ENCODE data around the gene PIGU. TPM values are rescaled to one million over a fixed set of nuclear protein-coding genes. Genes with fewer than 3 reads are reported as not detected.
"Not testable (repeated sequence)": the region's sequence is repeated elsewhere in the genome, so short reads cannot be mapped to it uniquely, and the experiment has no call there.

Gene PIGU
- total RNA-seq, 1 experiment from 2014 or later = 24.4 TPM

GRCh38 chr20:34525342-34525708 lies 151.6 kb downstream of the PIGU start:
- H3K27me3 ChIP-seq (replicated peaks) = no peaks in the 10 kb centered on the region
- no peaks in the 10 kb centered on the region for H3K9me3 ChIP-seq (replicated peaks)
- H3K4me1 ChIP-seq (replicated peaks) = peaks cover 52% of the 10 kb centered on the region
- H3K27ac ChIP-seq = peak overlapping the region; percentile 57
- no peak for DNase-seq (ENCODE audit: low read depth in 1 of 2, low spot score in 2 of 2)
- H3K4me3 ChIP-seq = no peak overlapping the region
- H3K36me3 ChIP-seq = peaks cover 56% of the 10 kb centered on the region

- Histone ChIP-seq H3K4me1 (replicated peaks) (peaks cover 52% of the 10 kb centered on the region), H3K9me3 (replicated peaks) (no peaks in the 10 kb centered on the region), H3K27me3 (replicated peaks) (no peaks in the 10 kb centered on the region), H3K4me3 (no peak overlapping the region), H3K36me3 (peaks cover 54% of the 10 kb centered on the region), H3K27ac (peak overlapping the region; percentile 77)
- DNase-seq (ENCODE audit: low read depth in 1 of 2, low spot score in 2 of 2) = no peak
Observed at GRCh38 chr20:34524426-34524825, 152.5 kb downstream of the PIGU start.

DNA sequence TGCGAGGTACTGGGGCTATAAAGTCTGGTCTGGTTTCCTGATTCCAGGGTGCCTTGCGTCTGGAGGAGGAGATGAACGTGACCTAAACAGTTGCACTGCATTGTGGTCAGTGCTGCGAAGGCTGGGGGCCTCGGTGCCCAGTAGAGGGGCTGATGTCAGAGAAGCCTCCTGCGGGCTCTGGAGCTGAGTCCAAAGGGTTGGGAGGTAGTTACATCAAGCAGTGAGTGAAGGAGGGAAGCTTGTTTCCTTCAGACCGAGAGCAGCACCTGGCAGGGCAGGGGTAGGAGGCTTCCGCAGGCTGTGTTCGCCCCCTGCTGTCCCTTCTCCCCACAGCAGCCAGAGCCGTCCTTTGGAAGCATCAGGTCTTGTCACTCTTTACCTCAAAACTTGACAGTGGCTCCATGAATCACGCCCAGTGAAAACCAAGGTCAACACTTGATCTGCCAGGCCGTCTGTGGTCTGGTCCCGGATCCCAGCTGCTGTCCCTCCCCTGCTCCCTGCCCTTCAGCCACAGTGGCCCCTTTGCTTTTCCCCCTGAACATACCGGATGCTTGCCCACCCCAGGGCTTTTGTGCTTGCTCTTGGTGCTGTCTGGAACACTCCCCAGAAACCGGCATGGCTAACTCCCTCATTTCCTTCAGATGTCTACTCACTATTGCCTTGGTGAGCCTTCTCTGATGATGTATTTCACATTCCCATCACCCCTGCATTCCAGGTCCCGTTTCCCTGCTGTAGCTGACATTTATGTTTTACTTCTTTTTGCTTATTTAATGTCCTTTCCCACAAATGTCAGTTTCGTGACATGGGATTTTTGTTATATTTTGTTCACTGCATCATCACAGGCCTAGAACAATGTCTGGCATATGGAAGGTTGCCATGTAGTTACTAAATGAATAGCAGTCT lies 153.7 kb downstream of the PIGU start:
- peaks cover 46% of the 10 kb centered on the region for H3K36me3 ChIP-seq
- no peak overlapping the region for H3K4me3 ChIP-seq
- no peaks in the 10 kb centered on the region for H3K9me3 ChIP-seq (replicated peaks)
- DNase-seq (ENCODE audit: low read depth in 1 of 2, low spot score in 2 of 2) = peak; percentile 79 to 83
- H3K27ac ChIP-seq = peak overlapping the region; percentile 77
- H3K4me1 ChIP-seq (replicated peaks) = peaks cover 48% of the 10 kb centered on the region
- H3K27me3 ChIP-seq (replicated peaks) = no peaks in the 10 kb centered on the region

GRCh38 chr20:34519841-34520240 lies 157.1 kb downstream of the PIGU start:
- not testable (repeated sequence) for H3K4me3 ChIP-seq; H3K9me3 ChIP-seq (replicated peaks); H3K27me3 ChIP-seq (replicated peaks); DNase-seq (ENCODE audit: low read depth in 1 of 2, low spot score in 2 of 2); H3K27ac ChIP-seq
- H3K36me3 ChIP-seq = peaks cover 44% of the 10 kb centered on the region
- peaks cover 39% of the 10 kb centered on the region for H3K4me1 ChIP-seq (replicated peaks)

- not testable (repeated sequence) for DNase-seq (ENCODE audit: low read depth in 1 of 2, low spot score in 2 of 2); H3K4me3 ChIP-seq; H3K9me3 ChIP-seq (replicated peaks); H3K27ac ChIP-seq; H3K27me3 ChIP-seq (replicated peaks)
- peaks cover 29% of the 10 kb centered on the region for H3K4me1 ChIP-seq (replicated peaks)
- H3K36me3 ChIP-seq = peaks cover 37% of the 10 kb centered on the region
Observed at GRCh38 chr20:34518863-34519262, 158.0 kb downstream of the PIGU start.

GRCh38 chr20:34517114-34517505 lies 159.8 kb downstream of the PIGU start:
- H3K27me3 ChIP-seq (replicated peaks) = no peaks in the 10 kb centered on the region
- no peak for DNase-seq (ENCODE audit: low read depth in 1 of 2, low spot score in 2 of 2)
- H3K9me3 ChIP-seq (replicated peaks) = no peaks in the 10 kb centered on the region
- peak overlapping the region; percentile 89 for H3K27ac ChIP-seq
- H3K4me1 ChIP-seq (replicated peaks) = peaks cover 13% of the 10 kb centered on the region
- peaks cover 31% of the 10 kb centered on the region for H3K36me3 ChIP-seq
- H3K4me3 ChIP-seq = peak overlapping the region; percentile 79

DNA sequence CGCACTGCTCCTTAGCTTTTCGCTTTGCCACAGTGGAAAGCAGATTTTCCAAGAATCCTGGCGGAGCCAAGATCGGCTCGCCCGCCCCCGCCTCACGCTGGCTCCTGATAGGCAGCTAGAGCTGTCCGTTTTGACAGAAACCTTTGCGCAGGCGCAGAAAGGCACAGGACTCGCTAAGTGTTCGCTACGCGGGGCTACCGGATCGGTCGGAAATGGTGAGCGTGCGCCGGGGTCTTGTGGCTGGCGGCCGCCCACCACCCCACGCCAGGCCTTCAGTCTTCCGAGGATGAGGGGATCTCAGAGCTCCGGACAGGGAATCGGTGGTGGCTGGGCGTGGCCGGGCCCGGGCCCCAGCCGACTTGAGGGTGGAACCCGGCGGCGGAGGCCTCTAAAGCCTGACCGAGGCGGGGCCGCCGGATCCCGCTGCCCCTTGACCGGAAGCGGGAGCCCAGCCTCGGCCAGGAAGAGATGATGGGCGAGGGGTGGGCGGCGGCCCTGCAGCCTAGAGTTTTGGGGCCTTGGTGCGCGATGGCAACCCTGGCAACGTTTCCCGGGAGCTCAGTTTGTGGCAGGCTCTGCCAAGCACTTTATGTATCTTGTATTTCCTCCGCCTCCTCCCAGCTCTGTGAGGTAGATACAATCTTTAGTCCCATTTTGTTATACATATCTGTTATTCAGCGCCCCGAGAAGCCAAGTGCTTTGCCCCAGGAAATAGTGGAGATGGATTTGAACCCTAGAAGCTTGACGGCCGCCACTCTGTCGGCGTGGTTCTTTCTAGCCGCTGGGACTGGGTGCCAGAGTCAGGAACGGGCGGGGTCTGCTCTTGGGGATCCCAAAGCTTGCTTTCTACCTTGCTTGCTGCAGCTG lies 160.4 kb downstream of the PIGU start, which contains the start of gene DYNLRB1:
DYNLRB1 (plus strand) TSS at position 176 of the 867 bp plus-strand sequence; CDS start at position 213, 37 bp downstream.
- DNase-seq (ENCODE audit: low read depth in 1 of 2, low spot score in 2 of 2) = peak; percentile 97
- Histone ChIP-seq H3K4me3 (peak within 1 kb of the TSS; percentile 79), H3K36me3 (peaks cover 35% of the 10 kb centered on the region)

GRCh38 chr20:34515484-34516246 lies 161.2 kb downstream of the PIGU start:
- no peak for DNase-seq (ENCODE audit: low read depth in 1 of 2, low spot score in 2 of 2)
- Histone ChIP-seq H3K9me3 (replicated peaks) (no peaks in the 10 kb centered on the region), H3K4me1 (replicated peaks) (peaks cover 10% of the 10 kb centered on the region; the same call in 1 of the 2 replicates), H3K27me3 (replicated peaks) (no peaks in the 10 kb centered on the region), H3K4me3 (peak overlapping the region; percentile 79), H3K27ac (peak overlapping the region; percentile 89), H3K36me3 (peaks cover 42% of the 10 kb centered on the region)

More for the DNA sequence above, 160.4 kb downstream of the PIGU start, which contains the start of gene DYNLRB1:
- no peaks in the 10 kb centered on the region for H3K27me3 ChIP-seq (replicated peaks)
- peak within 1 kb of the TSS; percentile 89 for H3K27ac ChIP-seq
- H3K9me3 ChIP-seq (replicated peaks) = no peaks in the 10 kb centered on the region
- peaks cover 10% of the 10 kb centered on the region; the same call in 1 of the 2 replicates for H3K4me1 ChIP-seq (replicated peaks)

DNA sequence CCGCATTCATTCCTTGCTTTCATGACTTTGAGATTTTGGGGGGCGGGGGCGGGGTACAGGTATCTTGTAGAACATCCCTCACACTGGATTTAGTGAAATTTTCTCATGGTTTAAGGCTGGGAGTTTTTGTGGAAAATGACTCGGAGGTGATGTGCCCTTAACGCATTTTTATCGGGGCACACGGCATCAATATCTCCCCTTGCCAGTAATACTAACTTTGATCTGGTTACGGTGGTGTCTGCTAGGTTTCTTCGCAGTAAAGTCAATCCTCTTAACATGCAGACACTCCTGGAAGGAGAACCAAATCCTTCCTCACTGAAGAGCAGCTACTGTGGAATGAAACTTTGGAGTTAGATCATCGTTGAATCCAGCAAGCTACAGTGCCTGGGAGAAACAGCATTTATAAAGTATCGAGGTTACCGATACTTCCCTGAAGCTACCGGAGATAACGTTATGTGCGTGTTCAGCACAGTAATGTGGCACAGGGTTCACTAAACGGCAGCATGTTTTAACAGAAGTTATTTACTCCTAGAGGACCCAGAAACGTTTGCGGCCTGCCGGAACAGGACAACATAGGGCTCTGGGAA lies 161.9 kb downstream of the PIGU start:
- Histone ChIP-seq H3K27me3 (replicated peaks) (no peaks in the 10 kb centered on the region), H3K27ac (no peak overlapping the region), H3K36me3 (peaks cover 44% of the 10 kb centered on the region), H3K4me1 (replicated peaks) (peaks cover 10% of the 10 kb centered on the region), H3K9me3 (replicated peaks) (no peaks in the 10 kb centered on the region), H3K4me3 (no peak overlapping the region)
- DNase-seq (ENCODE audit: low read depth in 1 of 2, low spot score in 2 of 2) = no peak

GRCh38 chr20:34514034-34514433 lies 162.9 kb downstream of the PIGU start:
- not testable (repeated sequence) for H3K4me3 ChIP-seq; DNase-seq (ENCODE audit: low read depth in 1 of 2, low spot score in 2 of 2); H3K27me3 ChIP-seq (replicated peaks); H3K9me3 ChIP-seq (replicated peaks); H3K27ac ChIP-seq
- Histone ChIP-seq H3K4me1 (replicated peaks) (peaks cover 10% of the 10 kb centered on the region), H3K36me3 (peaks cover 46% of the 10 kb centered on the region)

DNA sequence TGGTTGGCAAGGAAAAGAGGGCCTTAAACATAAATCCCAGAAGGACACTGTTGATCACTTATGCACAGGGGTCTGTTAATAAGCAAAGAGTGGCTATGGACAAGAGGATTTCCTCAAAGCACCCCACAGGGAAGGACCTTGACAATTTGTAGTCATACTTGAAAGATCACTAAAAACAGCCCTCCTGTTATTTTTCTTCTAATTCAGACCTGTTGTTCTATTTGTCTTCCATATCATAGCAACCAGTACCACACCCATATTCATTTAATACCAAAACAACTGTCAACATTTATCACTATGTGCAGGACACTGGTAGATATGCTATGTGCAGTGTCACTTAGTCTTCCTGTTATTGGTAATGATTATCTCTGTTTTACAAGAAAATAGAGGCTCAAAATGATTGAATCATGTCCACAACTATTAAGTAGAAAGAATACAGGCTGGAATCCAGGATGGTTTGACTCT lies 163.9 kb downstream of the PIGU start:
- Histone ChIP-seq H3K9me3 (replicated peaks) (no peaks in the 10 kb centered on the region), H3K4me1 (replicated peaks) (peaks cover 10% of the 10 kb centered on the region), H3K4me3 (no peak overlapping the region), H3K36me3 (peaks cover 51% of the 10 kb centered on the region), H3K27ac (no peak overlapping the region), H3K27me3 (replicated peaks) (no peaks in the 10 kb centered on the region)
- DNase-seq (ENCODE audit: low read depth in 1 of 2, low spot score in 2 of 2) = no peak

DNA sequence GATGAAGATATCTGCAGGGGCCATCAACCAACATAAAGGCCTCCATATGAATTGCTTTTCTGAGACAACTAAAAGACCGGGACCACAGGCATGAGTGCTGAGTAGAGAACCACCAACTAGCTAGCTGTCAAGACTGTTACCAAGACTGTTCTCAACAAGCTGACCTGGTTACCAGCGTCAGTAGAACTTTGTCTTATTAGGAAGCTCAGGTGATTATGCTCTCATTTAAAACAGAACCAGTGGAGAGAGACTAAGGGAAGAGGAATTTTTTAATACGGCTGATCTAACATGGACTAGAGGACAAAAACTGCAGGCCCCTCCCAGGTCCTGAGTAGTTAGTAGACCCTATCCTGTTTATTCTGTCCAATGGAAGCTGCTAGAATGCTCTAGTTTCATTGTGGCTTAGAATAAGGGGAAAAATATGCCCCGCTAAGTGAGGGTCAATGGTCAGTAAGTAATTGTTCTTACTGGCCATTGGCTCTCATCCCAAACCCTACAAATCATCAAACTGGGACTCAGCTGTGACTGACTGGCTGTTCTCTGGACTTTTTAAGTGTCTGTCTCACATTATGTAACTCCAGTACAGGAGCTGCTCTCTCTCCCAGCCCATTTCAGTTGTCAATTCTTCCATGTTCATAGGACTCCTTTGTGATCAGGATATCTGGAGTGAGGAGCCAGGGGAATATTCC lies 164.5 kb downstream of the PIGU start:
- Histone ChIP-seq H3K4me3 (no peak overlapping the region), H3K4me1 (replicated peaks) (peaks cover 7% of the 10 kb centered on the region), H3K27ac (no peak overlapping the region), H3K36me3 (peaks cover 56% of the 10 kb centered on the region), H3K9me3 (replicated peaks) (no peaks in the 10 kb centered on the region), H3K27me3 (replicated peaks) (no peaks in the 10 kb centered on the region)
- DNase-seq (ENCODE audit: low read depth in 1 of 2, low spot score in 2 of 2) = no peak

Data from SJSA1 (cell line).